Activated T-cell treated with anti-CD3 and anti-CD28 coated beads, Interleukin-2, amount 50 U/mL, for 24 hours (primary cell): ENCODE measurements around the gene SLC35E1.

Experiments
- DNase-seq: peaks from one replicate; pipeline ENCODE4 v3.0.0-alpha.2; 2020
- H3K27ac Mint-ChIP-seq: 2 replicates; pipeline ENCODE4 v1.8.0; 2020; ENCODE audit warnings: mild to moderate bottlenecking, mixed read lengths
- H3K27me3 Mint-ChIP-seq: 2 replicates; pipeline ENCODE4 v1.8.0; 2020; ENCODE audit warnings: mixed read lengths
- H3K36me3 Mint-ChIP-seq: 2 replicates; pipeline ENCODE4 v1.8.0; 2020; ENCODE audit warnings: low read depth, mixed read lengths
- H3K4me1 Mint-ChIP-seq: 2 replicates; pipeline ENCODE4 v1.8.0; 2020; ENCODE audit warnings: low read depth, mixed read lengths
- H3K4me3 Mint-ChIP-seq: 2 replicates; pipeline ENCODE4 v1.8.0; 2020; ENCODE audit warnings: mild to moderate bottlenecking, moderate library complexity, mixed read lengths
- H3K9me3 Mint-ChIP-seq: 2 replicates; pipeline ENCODE4 v1.8.0; 2020; ENCODE audit warnings: mixed read lengths

The SLC35E1 gene

DNA sequence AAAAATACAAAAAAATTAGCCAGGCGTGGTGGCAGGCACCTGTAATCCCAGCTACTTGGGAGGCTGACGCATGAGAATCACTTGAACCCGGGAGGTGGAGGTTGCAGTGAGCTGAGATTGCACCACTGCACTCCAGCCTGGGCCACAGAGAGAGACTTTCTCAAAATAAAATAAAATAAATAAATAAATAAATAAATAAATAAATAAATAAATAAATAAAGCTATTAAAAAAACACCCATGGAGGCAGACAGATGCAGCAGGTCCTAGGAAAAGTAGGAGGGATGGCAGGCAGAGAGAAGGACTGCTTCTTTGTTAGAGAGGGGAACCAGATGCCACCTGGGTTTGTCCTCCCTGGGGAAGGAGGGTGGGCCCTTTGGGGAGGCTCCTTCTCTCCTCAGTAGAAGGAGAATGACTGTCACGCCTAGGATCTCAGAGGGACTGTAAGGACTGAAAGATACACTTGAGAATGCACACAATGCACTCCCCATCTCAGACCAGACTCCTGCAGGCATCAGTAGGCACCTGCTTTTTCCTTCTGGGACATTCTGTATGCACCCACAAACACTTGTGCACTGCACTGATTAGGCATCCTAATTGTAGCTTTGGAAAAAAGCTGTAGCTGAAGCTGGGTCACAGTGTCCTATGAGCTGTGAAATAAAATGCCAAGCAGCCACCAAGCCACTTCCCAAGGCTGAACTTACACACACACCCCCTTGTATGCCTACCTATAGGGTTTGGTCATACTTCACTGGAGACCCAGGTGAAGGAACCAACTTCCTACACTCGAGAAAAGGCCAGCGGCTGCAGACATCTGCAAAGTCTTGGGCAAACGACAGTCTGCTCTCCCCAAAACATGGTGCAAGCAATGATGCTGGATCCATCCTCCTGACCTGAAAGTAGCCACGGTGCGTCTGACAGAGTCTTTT lies 18.9 kb upstream of the SLC35E1 start:
- H3K4me1 Mint-ChIP-seq: peaks cover 93% of the 10 kb centered on the region
- peaks cover 11% of the 10 kb centered on the region for H3K36me3 Mint-ChIP-seq
- H3K27ac Mint-ChIP-seq: no peak overlapping the region
- no peak for DNase-seq
- H3K27me3 Mint-ChIP-seq: no peaks in the 10 kb centered on the region
- no peak overlapping the region for H3K4me3 Mint-ChIP-seq
- H3K9me3 Mint-ChIP-seq: no peaks in the 10 kb centered on the region

DNA sequence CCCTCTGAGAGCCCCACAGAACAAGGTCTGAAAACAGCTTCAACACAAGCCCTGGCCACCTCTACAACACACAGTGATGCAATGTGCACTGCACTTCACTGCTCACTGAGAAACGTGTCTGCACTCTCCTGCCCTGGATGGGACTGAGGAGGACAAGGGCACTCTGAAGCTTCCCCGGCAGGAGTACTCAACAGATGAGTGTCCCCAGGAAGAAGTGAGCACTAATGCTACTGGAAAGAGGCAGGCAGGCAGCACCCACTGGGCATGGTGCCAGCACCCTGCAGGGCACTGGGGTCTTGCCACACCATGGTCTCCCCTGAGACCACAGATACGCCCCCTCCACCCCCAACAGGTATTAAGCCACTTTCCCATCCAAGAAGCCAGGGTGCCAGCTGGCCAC lies 17.7 kb upstream of the SLC35E1 start:
- Mint-ChIP-seq H3K9me3 (no peaks in the 10 kb centered on the region), H3K4me1 (peaks cover 93% of the 10 kb centered on the region), H3K27me3 (no peaks in the 10 kb centered on the region), H3K27ac (peak overlapping the region; percentile 84), H3K4me3 (no peak overlapping the region), H3K36me3 (peaks cover 23% of the 10 kb centered on the region)
- DNase-seq: no peak

DNA sequence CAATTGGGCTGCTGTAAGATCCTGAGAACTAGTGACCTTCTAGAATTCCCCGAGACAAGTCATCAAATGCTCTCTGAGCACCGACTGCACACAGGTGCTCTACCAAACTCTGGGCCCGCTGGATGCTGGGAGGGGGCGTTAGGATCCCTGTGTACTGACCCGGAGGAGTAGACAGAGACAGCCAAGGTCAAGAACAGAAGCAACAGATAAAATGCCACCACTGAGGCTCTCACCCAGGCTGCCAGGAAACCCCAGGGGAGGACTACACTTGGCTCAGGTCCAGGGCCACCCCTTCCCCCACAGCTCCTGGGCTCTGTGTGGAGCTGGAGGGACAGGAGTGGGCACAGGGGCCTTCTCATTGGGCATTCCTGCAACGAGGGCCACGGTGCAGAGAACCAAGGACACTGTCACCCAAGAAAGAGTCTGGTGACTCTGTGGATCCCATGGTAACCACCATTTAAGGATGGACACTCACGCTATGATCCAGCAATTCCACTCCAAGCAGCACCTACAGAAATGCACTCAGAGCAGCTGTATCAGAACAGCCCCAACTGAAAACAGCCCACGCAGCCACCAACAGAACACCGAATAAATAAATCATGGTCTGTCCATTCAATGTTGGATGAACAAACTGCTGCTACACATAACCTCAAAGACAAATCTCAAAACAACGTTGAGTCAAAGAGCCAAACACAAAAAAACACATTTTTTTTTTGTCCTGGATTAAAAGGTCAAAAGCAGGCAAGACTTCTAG lies 16.8 kb upstream of the SLC35E1 start:
- H3K4me1 Mint-ChIP-seq: peaks cover 91% of the 10 kb centered on the region
- no peak for DNase-seq
- H3K4me3 Mint-ChIP-seq: peak overlapping the region; percentile 84
- H3K9me3 Mint-ChIP-seq: no peaks in the 10 kb centered on the region
- H3K36me3 Mint-ChIP-seq: peaks cover 29% of the 10 kb centered on the region
- peak overlapping the region; percentile 91 for H3K27ac Mint-ChIP-seq
- H3K27me3 Mint-ChIP-seq: no peaks in the 10 kb centered on the region

DNA sequence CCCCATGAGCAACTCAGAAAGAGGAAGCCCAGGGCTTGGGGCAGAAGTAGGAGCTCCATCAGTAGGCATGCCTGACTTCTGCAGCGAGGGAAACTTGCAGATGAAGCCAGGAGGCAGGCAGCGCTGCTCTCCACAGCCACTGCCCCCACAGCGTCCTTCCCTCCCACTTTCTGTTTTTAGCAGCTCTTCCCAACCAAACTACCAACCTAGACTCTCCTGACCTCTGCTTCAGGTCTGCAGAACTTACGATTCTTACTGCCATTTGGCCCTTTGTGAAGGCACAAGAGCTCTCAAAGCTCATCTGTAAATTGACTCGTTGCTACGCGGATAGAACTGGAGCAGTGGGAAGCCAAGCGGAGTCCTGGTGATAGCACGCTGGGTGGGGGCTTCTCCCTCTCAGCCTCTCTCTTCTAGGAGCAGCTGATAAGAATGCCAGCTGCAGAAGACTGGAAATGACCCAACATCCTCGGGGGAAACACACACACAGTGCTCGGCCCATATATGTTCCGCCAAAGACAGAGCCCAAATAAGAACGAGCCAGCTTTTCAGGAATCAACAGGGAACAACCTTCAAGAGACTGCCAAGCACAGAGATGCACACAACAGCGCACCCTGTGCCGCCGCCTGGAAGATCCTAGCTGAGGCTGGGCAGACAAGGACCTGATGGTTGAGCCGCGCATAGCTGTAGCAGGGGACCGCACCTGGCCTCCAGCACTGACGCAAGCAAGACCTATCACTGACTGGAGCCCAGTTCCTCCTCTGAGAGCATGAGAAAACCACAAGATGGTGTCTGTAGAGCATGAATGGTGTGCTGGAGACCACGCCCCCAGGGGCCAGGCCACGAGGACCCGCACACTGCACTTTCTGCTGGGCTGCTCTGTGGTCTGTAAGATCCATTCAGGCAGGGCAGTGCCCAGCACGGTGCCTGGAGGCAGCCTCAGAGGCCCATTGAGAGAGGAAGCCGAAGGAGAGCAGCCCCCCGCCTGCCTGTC lies 15.9 kb upstream of the SLC35E1 start:
- Mint-ChIP-seq H3K9me3 (no peaks in the 10 kb centered on the region), H3K36me3 (peaks cover 26% of the 10 kb centered on the region), H3K4me3 (peak overlapping the region; percentile 84), H3K27me3 (no peaks in the 10 kb centered on the region), H3K4me1 (peaks cover 91% of the 10 kb centered on the region), H3K27ac (peak overlapping the region; percentile 91)
- peak; percentile 70 for DNase-seq

DNA sequence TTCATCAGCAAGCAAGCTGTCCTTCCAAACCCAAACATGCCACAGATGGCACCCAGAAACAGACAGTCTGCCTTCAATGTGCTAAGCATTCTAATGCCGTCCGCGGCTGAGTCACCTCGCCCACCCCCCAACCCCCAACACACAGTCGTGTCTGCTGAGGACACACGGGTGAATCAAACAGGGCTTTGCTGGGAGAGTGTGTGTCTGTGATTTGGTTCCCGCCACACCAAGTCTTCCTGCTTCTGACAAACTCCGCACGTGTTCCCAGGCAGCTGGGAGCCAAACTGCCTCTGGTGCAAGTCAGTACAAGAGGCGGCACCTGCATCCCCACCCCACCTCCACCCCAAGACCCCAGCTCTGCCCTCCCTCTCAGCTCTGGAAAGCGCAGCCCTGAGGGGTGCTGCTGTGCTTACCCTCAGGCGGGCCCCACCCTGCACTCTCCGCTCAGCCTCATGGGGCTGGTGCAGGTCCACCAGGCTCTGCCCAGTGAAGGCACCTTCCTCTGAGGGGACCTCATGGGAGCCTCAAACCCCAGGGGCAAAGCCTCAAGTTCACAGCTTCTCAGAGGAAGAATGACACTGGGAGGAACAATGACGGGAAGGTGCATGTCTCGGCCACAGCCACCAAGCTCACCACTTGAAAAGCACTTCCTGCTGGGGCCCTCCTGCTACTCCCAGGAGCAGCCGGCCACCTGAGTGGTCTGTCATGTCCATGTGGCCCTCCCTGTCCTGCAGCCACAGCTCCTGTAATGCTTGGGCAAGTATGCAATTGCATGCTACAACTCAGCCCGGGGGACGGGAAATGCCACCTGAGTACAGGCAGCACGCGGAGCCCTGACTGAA lies 15.0 kb upstream of the SLC35E1 start:
- Mint-ChIP-seq H3K4me3 (peak overlapping the region; percentile 84), H3K9me3 (no peaks in the 10 kb centered on the region), H3K4me1 (peaks cover 92% of the 10 kb centered on the region), H3K27ac (peak overlapping the region; percentile 91), H3K36me3 (peaks cover 29% of the 10 kb centered on the region), H3K27me3 (no peaks in the 10 kb centered on the region)
- peak; percentile 72 for DNase-seq

GRCh38 chr19:16586477-16586871 lies 14.3 kb upstream of the SLC35E1 start:
- peaks cover 35% of the 10 kb centered on the region for H3K36me3 Mint-ChIP-seq
- H3K9me3 Mint-ChIP-seq: no peaks in the 10 kb centered on the region
- H3K4me1 Mint-ChIP-seq: peaks cover 91% of the 10 kb centered on the region
- peak overlapping the region; percentile 84 for H3K4me3 Mint-ChIP-seq
- H3K27me3 Mint-ChIP-seq: no peaks in the 10 kb centered on the region
- no peak for DNase-seq
- peak overlapping the region; percentile 91 for H3K27ac Mint-ChIP-seq

- H3K27me3 Mint-ChIP-seq: no peaks in the 10 kb centered on the region
- H3K27ac Mint-ChIP-seq: peak overlapping the region; percentile 91
- peak overlapping the region; percentile 84 for H3K4me3 Mint-ChIP-seq
- H3K36me3 Mint-ChIP-seq: peaks cover 37% of the 10 kb centered on the region
- peak; percentile 54 for DNase-seq
- H3K9me3 Mint-ChIP-seq: no peaks in the 10 kb centered on the region
- peaks cover 89% of the 10 kb centered on the region for H3K4me1 Mint-ChIP-seq
These were observed 13.7 kb upstream of the SLC35E1 start for GRCh38 chr19:16585808-16586476.

DNA sequence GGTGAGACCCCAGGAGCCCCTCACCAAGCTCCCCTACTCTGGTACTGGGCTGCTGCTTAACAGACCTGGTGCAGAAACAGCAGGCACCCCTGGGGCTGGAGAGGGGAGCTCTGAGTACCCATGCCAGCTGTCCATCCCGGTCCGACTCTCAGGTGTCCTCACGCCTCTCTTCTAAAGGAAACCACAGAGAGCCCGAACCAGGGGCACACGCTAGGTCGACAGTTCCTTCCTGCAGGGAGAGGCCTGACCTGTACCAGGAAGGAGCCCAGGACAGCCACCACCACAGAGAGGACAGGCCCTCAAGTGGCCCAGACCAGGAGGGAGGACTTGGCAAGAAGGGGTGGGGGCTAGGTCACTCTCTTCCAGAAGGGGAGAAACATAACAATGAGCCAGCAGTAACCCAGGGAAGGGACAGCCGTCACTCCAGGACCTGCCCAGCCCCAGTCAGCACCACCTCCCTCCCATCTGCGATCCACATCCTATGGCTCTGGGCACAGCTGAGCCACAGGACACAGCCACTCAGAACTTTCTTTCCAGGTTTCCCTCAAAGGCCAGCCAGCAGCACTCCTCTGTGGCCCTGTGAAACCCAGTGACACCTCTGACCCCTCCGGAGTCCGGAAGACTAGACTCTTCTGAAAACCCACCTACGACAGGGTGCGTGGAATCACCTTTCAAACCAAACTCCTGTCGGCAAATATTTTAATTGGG lies 13.0 kb upstream of the SLC35E1 start:
- peak; percentile 42 for DNase-seq
- Mint-ChIP-seq H3K36me3 (peaks cover 41% of the 10 kb centered on the region), H3K27ac (peak overlapping the region; percentile 91), H3K4me1 (peaks cover 88% of the 10 kb centered on the region), H3K27me3 (no peaks in the 10 kb centered on the region), H3K4me3 (peak overlapping the region; percentile 84), H3K9me3 (no peaks in the 10 kb centered on the region)

DNA sequence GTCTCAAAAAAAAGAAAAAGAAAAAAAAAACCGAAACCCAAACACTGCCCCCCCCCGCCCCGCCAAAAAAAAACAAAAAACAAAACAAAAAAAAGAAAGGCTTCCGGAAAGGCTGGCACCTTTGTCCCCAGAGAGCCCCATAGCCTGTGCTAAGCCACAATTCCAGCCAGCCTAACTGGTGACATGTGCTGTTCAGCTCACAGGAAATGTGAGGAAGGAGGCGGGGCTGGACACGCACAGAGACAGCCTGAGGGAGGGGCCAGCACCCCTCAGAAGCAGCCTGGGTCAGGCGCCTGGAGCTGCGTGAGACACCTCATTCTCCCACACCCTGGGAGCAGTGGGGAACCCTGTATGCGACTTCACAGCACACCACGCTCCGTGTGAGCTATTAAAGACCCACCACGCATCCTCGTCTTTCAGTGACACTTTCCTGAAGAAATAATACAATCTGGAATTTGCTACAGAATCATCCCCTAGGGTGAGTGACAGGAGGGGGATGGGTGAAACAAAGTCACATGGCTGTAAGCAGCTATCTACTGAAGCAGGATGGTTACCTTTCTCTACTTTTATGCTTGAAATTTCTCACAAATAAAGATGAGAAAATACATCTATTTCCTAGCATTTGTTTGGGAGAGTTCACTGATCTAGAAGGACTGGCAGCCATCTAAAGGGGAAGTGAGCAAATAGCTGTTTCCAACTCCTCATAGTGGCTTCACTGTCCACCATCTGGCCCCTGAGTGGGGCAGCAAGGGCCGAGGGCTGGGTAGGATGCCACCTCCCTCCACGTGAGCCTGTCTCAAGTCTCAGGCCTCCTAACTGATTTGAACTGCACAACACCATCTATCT lies 12.3 kb upstream of the SLC35E1 start:
- Mint-ChIP-seq H3K27me3 (no peaks in the 10 kb centered on the region), H3K9me3 (no peaks in the 10 kb centered on the region), H3K4me3 (peak overlapping the region; percentile 84), H3K27ac (peak overlapping the region; percentile 91), H3K4me1 (peaks cover 87% of the 10 kb centered on the region), H3K36me3 (peaks cover 48% of the 10 kb centered on the region)
- peak; percentile 86 for DNase-seq

DNA sequence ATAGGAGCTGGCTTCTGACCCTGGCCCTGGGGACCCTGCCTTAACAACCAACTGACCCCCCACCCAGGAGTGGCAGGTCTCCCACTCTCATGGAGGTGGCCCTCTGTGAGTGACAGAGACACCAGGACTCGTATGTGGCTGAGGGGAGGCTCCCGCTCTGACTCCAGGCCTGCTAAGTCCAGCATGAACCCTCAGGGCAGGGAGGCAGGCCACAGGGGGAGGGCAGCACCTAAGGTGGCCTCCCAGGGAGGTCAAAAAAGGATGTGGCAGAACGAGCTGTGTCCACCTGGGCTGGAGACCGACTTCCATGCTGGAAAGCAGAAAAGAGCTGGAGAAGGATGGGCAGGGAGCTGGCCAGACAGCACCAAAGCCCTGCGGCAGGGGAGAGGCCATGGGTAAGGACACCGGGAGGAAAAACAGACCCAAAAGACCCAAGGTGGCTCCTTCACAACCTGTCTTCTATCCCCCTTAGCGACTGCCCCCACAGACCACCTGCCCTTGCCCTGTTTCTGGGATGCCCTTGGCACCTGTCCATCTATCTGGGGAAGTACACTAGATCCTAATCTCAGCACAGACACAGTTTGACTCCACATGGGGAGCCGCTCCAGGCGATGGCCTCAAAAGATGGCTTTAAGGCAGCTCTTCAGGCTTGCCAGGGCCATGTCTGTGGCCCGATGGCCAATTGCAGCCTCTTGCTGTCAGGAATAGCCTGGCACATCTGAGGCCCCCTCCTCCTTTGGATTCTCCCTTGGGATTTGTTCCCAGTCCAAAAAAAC lies 10.5 kb upstream of the SLC35E1 start:
- peak overlapping the region; percentile 91 for H3K27ac Mint-ChIP-seq

DNA sequence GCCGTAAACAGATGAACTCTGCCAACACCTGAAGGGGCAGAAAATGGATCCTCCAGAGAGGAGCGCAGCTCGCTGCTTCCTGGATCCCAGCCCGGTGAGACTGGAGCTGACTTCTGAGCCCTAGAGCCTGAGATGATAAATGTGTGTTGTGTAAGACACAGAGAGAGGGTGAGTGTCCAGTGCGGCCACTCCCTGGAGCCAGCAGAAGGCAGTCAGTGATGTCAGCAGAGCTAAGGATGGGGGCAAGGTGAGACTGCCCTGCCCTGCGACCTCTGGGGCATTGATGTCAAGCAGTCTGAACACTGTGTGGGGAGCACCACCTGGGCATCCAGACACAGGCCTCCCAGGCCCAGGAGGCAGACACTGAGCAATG lies 9.7 kb upstream of the SLC35E1 start:
- Mint-ChIP-seq H3K36me3 (peaks cover 66% of the 10 kb centered on the region), H3K9me3 (no peaks in the 10 kb centered on the region), H3K27me3 (no peaks in the 10 kb centered on the region), H3K27ac (peak overlapping the region; percentile 91), H3K4me1 (peaks cover 74% of the 10 kb centered on the region), H3K4me3 (no peak overlapping the region)
- no peak for DNase-seq

More for the DNA sequence above, 10.5 kb upstream of the SLC35E1 start:
- DNase-seq: no peak
- Mint-ChIP-seq H3K27me3 (no peaks in the 10 kb centered on the region), H3K4me1 (peaks cover 79% of the 10 kb centered on the region), H3K4me3 (no peak overlapping the region), H3K36me3 (peaks cover 62% of the 10 kb centered on the region), H3K9me3 (no peaks in the 10 kb centered on the region)
